HepG2 (cell line): Measurements from ENCODE around the gene KIN. TPM values are rescaled to one million over a fixed set of nuclear protein-coding genes. Genes with fewer than 3 reads are reported as not detected.

Source experiments
- BORCS8-MEF2B ChIP-seq: sonication (generic); formaldehyde crosslinking; IDR thresholded peaks from 2 replicates; pipeline ENCODE4 v1.8.0; 2022; ENCODE audit warnings: mild to moderate bottlenecking, missing genetic modification reagents
- FOXK1 ChIP-seq: sonication (generic); formaldehyde crosslinking; IDR thresholded peaks from 2 replicates; pipeline ENCODE4 v1.4.0; 2020; ENCODE audit warnings: low read depth, missing genetic modification reagents, borderline replicate concordance
- GTF2F1 ChIP-seq: fragments of 150-350 bp; IDR thresholded peaks from 2 replicates; pipeline ENCODE4 v1.6.1; 2014; ENCODE audit warnings: low read length
- KLF12 ChIP-seq: sonication (generic); formaldehyde crosslinking; IDR thresholded peaks from 2 replicates; pipeline ENCODE4 v1.4.0; 2020; ENCODE audit warnings: missing genetic modification reagents, borderline replicate concordance
- MEIS2 ChIP-seq: sonication (generic); formaldehyde crosslinking; IDR thresholded peaks from 2 replicates; pipeline ENCODE4 v1.9.0; 2021; ENCODE audit warnings: mild to moderate bottlenecking, missing genetic modification reagents
- NR3C1 ChIP-seq: sonication (generic); formaldehyde crosslinking; IDR thresholded peaks from 2 replicates; pipeline ENCODE4 v1.4.0; 2020; ENCODE audit warnings: missing genetic modification reagents
- SMARCC2 ChIP-seq: fragments of 450-650 bp; IDR thresholded peaks from 2 replicates; pipeline ENCODE4 v1.6.1; 2017; ENCODE audit warnings: antibody characterized with exemption, mild to moderate bottlenecking
- SP5 ChIP-seq: IDR thresholded peaks from 2 replicates; pipeline ENCODE4 v1.6.1; 2016; ENCODE audit warnings: low read depth, borderline replicate concordance
- ZNF124 ChIP-seq: sonication (generic); formaldehyde crosslinking; IDR thresholded peaks from 2 replicates; pipeline ENCODE4 v1.4.0; 2020; ENCODE audit warnings: missing genetic modification reagents
- ZNF615 ChIP-seq: sonication (generic); formaldehyde crosslinking; IDR thresholded peaks from 2 replicates; pipeline ENCODE4 v1.5.0; 2020; ENCODE audit warnings: mild to moderate bottlenecking, missing genetic modification reagents, borderline replicate concordance
- ZNF674 ChIP-seq: sonication (generic); formaldehyde crosslinking; IDR thresholded peaks from 2 replicates; pipeline ENCODE4 v1.5.0; 2020; ENCODE audit warnings: low read depth, mild to moderate bottlenecking, missing genetic modification reagents
- ZSCAN22 ChIP-seq: sonication (generic); formaldehyde crosslinking; IDR thresholded peaks from 2 replicates; pipeline ENCODE4 v1.4.0; 2020; ENCODE audit warnings: mild to moderate bottlenecking, missing genetic modification reagents
- polyA plus RNA-seq, 8 experiments: library from polyadenylated mRNA; depleted of rRNA in 3 of 8; stranded (reverse) in 7 of 8; unstranded in 1 of 8; fragments of >200 nt; fragmentation: Illumina TruSeq in 4 of 8; extraction: Trizol in 4 of 8; gene quantifications; 2 replicates each; pipeline versions ENCODE4 v1.2.1 to v1.2.3, GENCODE V29; 2011 to 2016; ENCODE audit warnings: low read depth in 4 of 8, missing spikeins in 1 of 8, mixed read lengths in 1 of 8; ENCODE audit not compliant: insufficient read depth in 1 of 8
- total RNA-seq, 5 experiments: library from RNA; depleted of rRNA; stranded (reverse); fragments of >200 nt; fragmentation: Illumina TruSeq; extraction: Trizol; gene quantifications; 2 replicates each; pipeline ENCODE4 v1.2.3, GENCODE V29; 2016; ENCODE audit warnings: low read depth in 1 of 5
- TF ChIP-seq, protein P1 (sequence below): IDR thresholded peaks from 2 replicates; pipeline ENCODE4 v1.6.1; 2018; ENCODE audit warnings: missing genetic modification reagents, mild to moderate bottlenecking, missing compliant biosample characterization
- TF ChIP-seq, protein P2 (sequence below): IDR thresholded peaks from 2 replicates; pipeline ENCODE4 v1.6.1; 2016; ENCODE audit warnings: low read depth, missing genetic modification reagents, missing compliant biosample characterization
- TF ChIP-seq, protein P3 (sequence below), 2 experiments: sonication (generic) in 1 of 2; formaldehyde crosslinking in 1 of 2; IDR thresholded peaks; 2 replicates each; pipeline versions ENCODE4 v1.6.1 to v1.9.0; 2014 to 2022; ENCODE audit warnings: antibody characterized with exemption in 1 of 2, borderline replicate concordance in 1 of 2, inconsistent platforms in 1 of 2, low read depth in 1 of 2, missing genetic modification reagents in 1 of 2
- TF ChIP-seq, protein P4 (sequence below): sonication (generic); formaldehyde crosslinking; IDR thresholded peaks from 2 replicates; pipeline ENCODE4 v1.4.0; 2020; ENCODE audit warnings: missing genetic modification reagents, borderline replicate concordance

KIN gene
- total and polyA plus RNA-seq, 2 of the 13 experiments (the other 11 are each of a cell fraction or from before 2014, with no cell fraction given), result 4.9 to 23.2 TPM

DNA sequence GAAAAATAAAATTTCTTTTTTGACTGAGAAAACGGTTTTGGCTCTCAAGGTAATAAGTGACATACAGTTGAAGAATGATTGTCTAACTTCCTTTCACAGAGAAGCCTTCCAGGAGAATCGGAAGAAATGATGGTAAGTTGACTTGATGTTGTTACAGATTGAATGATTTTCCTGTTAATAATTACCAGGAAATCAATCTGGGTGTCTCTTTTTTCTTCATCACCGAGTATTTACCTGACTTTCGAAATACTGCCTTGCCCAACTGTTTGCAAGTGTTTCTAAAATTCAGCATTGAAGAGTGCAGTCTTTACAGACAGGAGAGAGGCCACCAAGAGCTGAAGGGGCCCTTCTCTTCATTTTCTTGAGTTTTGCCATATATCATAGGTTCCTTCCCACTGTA, 80.7 kb downstream of the KIN start (continued):
- TF ChIP-seq, protein P1, sequence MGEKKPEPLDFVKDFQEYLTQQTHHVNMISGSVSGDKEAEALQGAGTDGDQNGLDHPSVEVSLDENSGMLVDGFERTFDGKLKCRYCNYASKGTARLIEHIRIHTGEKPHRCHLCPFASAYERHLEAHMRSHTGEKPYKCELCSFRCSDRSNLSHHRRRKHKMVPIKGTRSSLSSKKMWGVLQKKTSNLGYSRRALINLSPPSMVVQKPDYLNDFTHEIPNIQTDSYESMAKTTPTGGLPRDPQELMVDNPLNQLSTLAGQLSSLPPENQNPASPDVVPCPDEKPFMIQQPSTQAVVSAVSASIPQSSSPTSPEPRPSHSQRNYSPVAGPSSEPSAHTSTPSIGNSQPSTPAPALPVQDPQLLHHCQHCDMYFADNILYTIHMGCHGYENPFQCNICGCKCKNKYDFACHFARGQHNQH (CRISPR knock-in tag), result peak; percentile 56; the same call in 1 of the 2 replicates
- TF ChIP-seq SMARCC2 (no peak), KLF12 (CRISPR knock-in tag) (0 out of 2 replicates have a peak, but pooled peaks have one; percentile 20), MEIS2 (no peak), FOXK1 (peak; percentile 90), GTF2F1 (0 out of 2 replicates have a peak, but pooled peaks have one; percentile 37), BORCS8-MEF2B (no peak), ZNF615 (CRISPR knock-in tag) (no peak), NR3C1 (CRISPR knock-in tag) (no peak), SP5 (CRISPR knock-in tag) (peak; percentile 58; the same call in 1 of the 2 replicates), ZNF674 (no peak), ZSCAN22 (CRISPR knock-in tag) (no peak), ZNF124 (CRISPR knock-in tag) (0 out of 2 replicates have a peak, but pooled peaks have one; percentile 40)
- TF ChIP-seq, protein P2, sequence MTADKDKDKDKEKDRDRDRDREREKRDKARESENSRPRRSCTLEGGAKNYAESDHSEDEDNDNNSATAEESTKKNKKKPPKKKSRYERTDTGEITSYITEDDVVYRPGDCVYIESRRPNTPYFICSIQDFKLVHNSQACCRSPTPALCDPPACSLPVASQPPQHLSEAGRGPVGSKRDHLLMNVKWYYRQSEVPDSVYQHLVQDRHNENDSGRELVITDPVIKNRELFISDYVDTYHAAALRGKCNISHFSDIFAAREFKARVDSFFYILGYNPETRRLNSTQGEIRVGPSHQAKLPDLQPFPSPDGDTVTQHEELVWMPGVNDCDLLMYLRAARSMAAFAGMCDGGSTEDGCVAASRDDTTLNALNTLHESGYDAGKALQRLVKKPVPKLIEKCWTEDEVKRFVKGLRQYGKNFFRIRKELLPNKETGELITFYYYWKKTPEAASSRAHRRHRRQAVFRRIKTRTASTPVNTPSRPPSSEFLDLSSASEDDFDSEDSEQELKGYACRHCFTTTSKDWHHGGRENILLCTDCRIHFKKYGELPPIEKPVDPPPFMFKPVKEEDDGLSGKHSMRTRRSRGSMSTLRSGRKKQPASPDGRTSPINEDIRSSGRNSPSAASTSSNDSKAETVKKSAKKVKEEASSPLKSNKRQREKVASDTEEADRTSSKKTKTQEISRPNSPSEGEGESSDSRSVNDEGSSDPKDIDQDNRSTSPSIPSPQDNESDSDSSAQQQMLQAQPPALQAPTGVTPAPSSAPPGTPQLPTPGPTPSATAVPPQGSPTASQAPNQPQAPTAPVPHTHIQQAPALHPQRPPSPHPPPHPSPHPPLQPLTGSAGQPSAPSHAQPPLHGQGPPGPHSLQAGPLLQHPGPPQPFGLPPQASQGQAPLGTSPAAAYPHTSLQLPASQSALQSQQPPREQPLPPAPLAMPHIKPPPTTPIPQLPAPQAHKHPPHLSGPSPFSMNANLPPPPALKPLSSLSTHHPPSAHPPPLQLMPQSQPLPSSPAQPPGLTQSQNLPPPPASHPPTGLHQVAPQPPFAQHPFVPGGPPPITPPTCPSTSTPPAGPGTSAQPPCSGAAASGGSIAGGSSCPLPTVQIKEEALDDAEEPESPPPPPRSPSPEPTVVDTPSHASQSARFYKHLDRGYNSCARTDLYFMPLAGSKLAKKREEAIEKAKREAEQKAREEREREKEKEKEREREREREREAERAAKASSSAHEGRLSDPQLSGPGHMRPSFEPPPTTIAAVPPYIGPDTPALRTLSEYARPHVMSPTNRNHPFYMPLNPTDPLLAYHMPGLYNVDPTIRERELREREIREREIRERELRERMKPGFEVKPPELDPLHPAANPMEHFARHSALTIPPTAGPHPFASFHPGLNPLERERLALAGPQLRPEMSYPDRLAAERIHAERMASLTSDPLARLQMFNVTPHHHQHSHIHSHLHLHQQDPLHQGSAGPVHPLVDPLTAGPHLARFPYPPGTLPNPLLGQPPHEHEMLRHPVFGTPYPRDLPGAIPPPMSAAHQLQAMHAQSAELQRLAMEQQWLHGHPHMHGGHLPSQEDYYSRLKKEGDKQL, result peak; percentile 82
- TF ChIP-seq, protein P3, sequence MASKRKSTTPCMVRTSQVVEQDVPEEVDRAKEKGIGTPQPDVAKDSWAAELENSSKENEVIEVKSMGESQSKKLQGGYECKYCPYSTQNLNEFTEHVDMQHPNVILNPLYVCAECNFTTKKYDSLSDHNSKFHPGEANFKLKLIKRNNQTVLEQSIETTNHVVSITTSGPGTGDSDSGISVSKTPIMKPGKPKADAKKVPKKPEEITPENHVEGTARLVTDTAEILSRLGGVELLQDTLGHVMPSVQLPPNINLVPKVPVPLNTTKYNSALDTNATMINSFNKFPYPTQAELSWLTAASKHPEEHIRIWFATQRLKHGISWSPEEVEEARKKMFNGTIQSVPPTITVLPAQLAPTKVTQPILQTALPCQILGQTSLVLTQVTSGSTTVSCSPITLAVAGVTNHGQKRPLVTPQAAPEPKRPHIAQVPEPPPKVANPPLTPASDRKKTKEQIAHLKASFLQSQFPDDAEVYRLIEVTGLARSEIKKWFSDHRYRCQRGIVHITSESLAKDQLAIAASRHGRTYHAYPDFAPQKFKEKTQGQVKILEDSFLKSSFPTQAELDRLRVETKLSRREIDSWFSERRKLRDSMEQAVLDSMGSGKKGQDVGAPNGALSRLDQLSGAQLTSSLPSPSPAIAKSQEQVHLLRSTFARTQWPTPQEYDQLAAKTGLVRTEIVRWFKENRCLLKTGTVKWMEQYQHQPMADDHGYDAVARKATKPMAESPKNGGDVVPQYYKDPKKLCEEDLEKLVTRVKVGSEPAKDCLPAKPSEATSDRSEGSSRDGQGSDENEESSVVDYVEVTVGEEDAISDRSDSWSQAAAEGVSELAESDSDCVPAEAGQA (IDR thresholded peaks at IDR 0.05; ENCODE audit: low read depth), result 0 out of 2 replicates have a peak, but pooled peaks have one; percentile 20
- TF ChIP-seq, protein P3 (CRISPR knock-in tag; IDR thresholded peaks at IDR 0.05; ENCODE audit: borderline replicate concordance), result 0 out of 2 replicates have a peak, but pooled peaks have one; percentile 61
- TF ChIP-seq, protein P4, sequence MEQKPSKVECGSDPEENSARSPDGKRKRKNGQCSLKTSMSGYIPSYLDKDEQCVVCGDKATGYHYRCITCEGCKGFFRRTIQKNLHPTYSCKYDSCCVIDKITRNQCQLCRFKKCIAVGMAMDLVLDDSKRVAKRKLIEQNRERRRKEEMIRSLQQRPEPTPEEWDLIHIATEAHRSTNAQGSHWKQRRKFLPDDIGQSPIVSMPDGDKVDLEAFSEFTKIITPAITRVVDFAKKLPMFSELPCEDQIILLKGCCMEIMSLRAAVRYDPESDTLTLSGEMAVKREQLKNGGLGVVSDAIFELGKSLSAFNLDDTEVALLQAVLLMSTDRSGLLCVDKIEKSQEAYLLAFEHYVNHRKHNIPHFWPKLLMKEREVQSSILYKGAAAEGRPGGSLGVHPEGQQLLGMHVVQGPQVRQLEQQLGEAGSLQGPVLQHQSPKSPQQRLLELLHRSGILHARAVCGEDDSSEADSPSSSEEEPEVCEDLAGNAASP, result peak; percentile 91
